ENCODE data around the gene CELF1.

Gene CELF1

GRCh38 chr11:47552566-47553405 lies at the start of gene CELF1:
CELF1 (minus strand) TSS chr11:47553132; CDS start chr11:47499523, 53,609 bp downstream.
- Histone ChIP-seq H4K20me1 (ENCODE audit: insufficient read depth, low read length) (peaks cover 14% of the 10 kb centered on the region), H3K4me2 (ENCODE audit: low read depth, low read length) (peak within 1 kb of the TSS; percentile 87), H3K9ac (ENCODE audit: low read length) (peak within 1 kb of the TSS; percentile 72), H3K9me2 (replicated peaks; ENCODE audit: insufficient read depth, low read length) (no peaks in the 10 kb centered on the region), H3K4me3 (ENCODE audit: low read length) (peak within 1 kb of the TSS; percentile 79), H3K79me2 (ENCODE audit: low read length) (peaks cover 52% of the 10 kb centered on the region), H3K4me1 (ENCODE audit: low read length) (peaks cover 13% of the 10 kb centered on the region), H3K9me3 (replicated peaks; ENCODE audit: insufficient read depth, low read length) (no peaks in the 10 kb centered on the region), H3K27me3 (replicated peaks; ENCODE audit: insufficient read depth, low read length) (no peaks in the 10 kb centered on the region), H3K36me3 (replicated peaks; ENCODE audit: insufficient read depth, low read length) (no peaks in the 10 kb centered on the region), H2AFZ (ENCODE audit: low read length) (peak within 1 kb of the TSS; percentile 87), H3F3A (ENCODE audit: insufficient read depth, low read length) (peaks cover 7% of the 10 kb centered on the region), H3K27ac (ENCODE audit: low read length) (peak within 1 kb of the TSS; percentile 53; the same call in 1 of the 2 replicates)
- TF ChIP-seq CTCF (IDR thresholded peaks at IDR 0.05; ENCODE audit: low read length): peak; percentile 83
- no peak for TF ChIP-seq EZH2 (optimal IDR thresholded peaks at IDR 0.05; ENCODE audit: low read depth, low read length)
- no peak for TF ChIP-seq EZH2phosphoT487 (IDR thresholded peaks at IDR 0.05; ENCODE audit: low read length)
- peak; percentile 93 for DNase-seq

- Histone ChIP-seq H4K20me1 (ENCODE audit: insufficient read depth, low read length) (no peaks in the 10 kb centered on the region), H3K36me3 (replicated peaks; ENCODE audit: insufficient read depth, low read length) (no peaks in the 10 kb centered on the region), H3K9me2 (replicated peaks; ENCODE audit: insufficient read depth, low read length) (no peaks in the 10 kb centered on the region), H3F3A (ENCODE audit: insufficient read depth, low read length) (no peaks in the 10 kb centered on the region), H3K4me1 (ENCODE audit: low read length) (no peaks in the 10 kb centered on the region), H3K4me3 (ENCODE audit: low read length) (no peak overlapping the region), H3K9me3 (replicated peaks; ENCODE audit: insufficient read depth, low read length) (no peaks in the 10 kb centered on the region), H3K4me2 (ENCODE audit: low read depth, low read length) (no peak overlapping the region), H3K27ac (ENCODE audit: low read length) (no peak overlapping the region), H3K9ac (ENCODE audit: low read length) (no peak overlapping the region), H3K79me2 (ENCODE audit: low read length) (no peaks in the 10 kb centered on the region), H2AFZ (ENCODE audit: low read length) (no peak overlapping the region), H3K27me3 (replicated peaks; ENCODE audit: insufficient read depth, low read length) (no peaks in the 10 kb centered on the region)
- no peak for TF ChIP-seq EZH2phosphoT487 (IDR thresholded peaks at IDR 0.05; ENCODE audit: low read length)
- TF ChIP-seq CTCF (IDR thresholded peaks at IDR 0.05; ENCODE audit: low read length): no peak
- no peak for TF ChIP-seq EZH2 (optimal IDR thresholded peaks at IDR 0.05; ENCODE audit: low read depth, low read length)
- DNase-seq: no peak
Measured at GRCh38 chr11:47599902-47600301, 47.0 kb upstream of the CELF1 start.

GRCh38 chr11:47595967-47596366 lies 43.0 kb upstream of the CELF1 start:
- Histone ChIP-seq H3K9me3 (replicated peaks; ENCODE audit: insufficient read depth, low read length) (no peaks in the 10 kb centered on the region), H3F3A (ENCODE audit: insufficient read depth, low read length) (no peaks in the 10 kb centered on the region), H3K79me2 (ENCODE audit: low read length) (no peaks in the 10 kb centered on the region), H3K4me1 (ENCODE audit: low read length) (no peaks in the 10 kb centered on the region), H3K4me2 (ENCODE audit: low read depth, low read length) (no peak overlapping the region), H3K36me3 (replicated peaks; ENCODE audit: insufficient read depth, low read length) (no peaks in the 10 kb centered on the region), H3K9ac (ENCODE audit: low read length) (no peak overlapping the region), H3K27ac (ENCODE audit: low read length) (no peak overlapping the region), H3K4me3 (ENCODE audit: low read length) (no peak overlapping the region), H3K27me3 (replicated peaks; ENCODE audit: insufficient read depth, low read length) (no peaks in the 10 kb centered on the region), H4K20me1 (ENCODE audit: insufficient read depth, low read length) (no peaks in the 10 kb centered on the region), H2AFZ (ENCODE audit: low read length) (no peak overlapping the region), H3K9me2 (replicated peaks; ENCODE audit: insufficient read depth, low read length) (no peaks in the 10 kb centered on the region)
- TF ChIP-seq EZH2 (optimal IDR thresholded peaks at IDR 0.05; ENCODE audit: low read depth, low read length) (no peak), CTCF (IDR thresholded peaks at IDR 0.05; ENCODE audit: low read length) (no peak), EZH2phosphoT487 (IDR thresholded peaks at IDR 0.05; ENCODE audit: low read length) (no peak)
- no peak for DNase-seq

All from MM.1S (cell line).